ENCODE measurements around the gene RBKS.

GRCh38 chr2:27857417-27858172 lies 32.6 kb downstream of the RBKS start:
- TF ChIP-seq CTCF (IDR thresholded peaks at IDR 0.05) (no peak), POLR2A (IDR thresholded peaks at IDR 0.05) (no peak)
